Colonic mucosa (tissue), 4 donors: ENCODE results near the gene NDOR1. TPM values are rescaled to one million over a fixed set of nuclear protein-coding genes. Genes with fewer than 3 reads are reported as not detected.

Experiments
- DNase-seq: peaks from one replicate; pipeline ENCODE4 v3.0.0-alpha.2; 2020
- H3K27ac ChIP-seq: fragments of 200-600 bp; one replicate; pipeline ENCODE4 v1.8.0; 2021
- H3K27me3 ChIP-seq: fragments of 200-600 bp; one replicate; pipeline ENCODE4 v1.8.0; 2021
- H3K36me3 ChIP-seq: fragments of 200-600 bp; one replicate; pipeline ENCODE4 v1.8.0; 2021
- H3K4me1 ChIP-seq: fragments of 200-600 bp; one replicate; pipeline ENCODE4 v1.8.0; 2021; ENCODE audit warnings: mild to moderate bottlenecking
- H3K4me3 ChIP-seq: fragments of 200-600 bp; one replicate; pipeline ENCODE4 v1.8.0; 2021
- H3K9ac ChIP-seq, 2 donors: one replicate each; pipeline ENCODE4 v1.7.0; 2013; ENCODE audit warnings: control low read depth in 2 of 2, low read depth in 2 of 2, low read length in 2 of 2
- H3K9me3 ChIP-seq: fragments of 200-600 bp; one replicate; pipeline ENCODE4 v1.8.0; 2021
- CTCF ChIP-seq: fragments of 200-600 bp; IDR thresholded peaks from one replicate; pipeline ENCODE4 v1.8.0; 2022; ENCODE audit warnings: antibody characterized with exemption, mild to moderate bottlenecking
- intact Hi-C: fragments of 100-400 bp; cut with DNase I; formaldehyde crosslinking; loops from one replicate; pipeline ENCODE4 v1.14.1; 2022
- total RNA-seq, 2 donors: library from RNA; stranded (reverse); fragmentation: NEBNext Ultra II Directional in 1 of 2; extraction: Animal tissue kit (Norgen Biotek cat#: 25700) in 1 of 2; gene quantifications; one replicate each; pipeline ENCODE4 v1.2.1, GENCODE V29; 2021
- donor health status: healthy.
- donor health status: DM: no; HTN: no; CAD: no.
- donor health status: DM: no; HTN: no; CAD: no.

Gene NDOR1
- total RNA-seq, 2 donors from 2014 or later, result 11.7 to 36.9 TPM

GRCh38 chr9:137162505-137163364 lies 42.8 kb upstream of the NDOR1 start:
- Histone ChIP-seq H3K4me1 (peaks cover 20% of the 10 kb centered on the region), H3K27me3 (peaks cover 82% of the 10 kb centered on the region), H3K4me3 (no peak overlapping the region), H3K27ac (no peak overlapping the region), H3K36me3 (no peaks in the 10 kb centered on the region), H3K9ac (peak overlapping the region in 1 of 2 donors; percentile 12), H3K9me3 (no peaks in the 10 kb centered on the region)
- DNase-seq, result peak; percentile 63
- no peak for TF ChIP-seq CTCF
- intact Hi-C loops, result no loop called here

GRCh38 chr9:137163365-137163715 lies 42.2 kb upstream of the NDOR1 start:
- no peaks in the 10 kb centered on the region for H3K36me3 ChIP-seq
- H3K9me3 ChIP-seq, result no peaks in the 10 kb centered on the region
- DNase-seq, result no peak
- intact Hi-C loops, result no loop called here
- no peak for TF ChIP-seq CTCF
- no peak overlapping the region for H3K4me3 ChIP-seq
- peaks cover 86% of the 10 kb centered on the region for H3K27me3 ChIP-seq
- H3K4me1 ChIP-seq, result peaks cover 26% of the 10 kb centered on the region
- no peak overlapping the region for H3K27ac ChIP-seq
- H3K9ac ChIP-seq, result peak overlapping the region in 1 of 2 donors; percentile 12

- Histone ChIP-seq H3K27me3 (peaks cover 89% of the 10 kb centered on the region), H3K9ac (no peak overlapping the region), H3K4me3 (no peak overlapping the region), H3K4me1 (peaks cover 27% of the 10 kb centered on the region), H3K9me3 (no peaks in the 10 kb centered on the region), H3K27ac (no peak overlapping the region), H3K36me3 (no peaks in the 10 kb centered on the region)
- intact Hi-C loops, result no loop called here
- DNase-seq, result no peak
- no peak for TF ChIP-seq CTCF
Observed at GRCh38 chr9:137163805-137164204, 41.7 kb upstream of the NDOR1 start.

GRCh38 chr9:137164370-137165249 lies 40.9 kb upstream of the NDOR1 start:
- Histone ChIP-seq H3K27me3 (peaks cover 89% of the 10 kb centered on the region), H3K9me3 (no peaks in the 10 kb centered on the region), H3K36me3 (no peaks in the 10 kb centered on the region), H3K4me1 (peaks cover 27% of the 10 kb centered on the region), H3K4me3 (no peak overlapping the region), H3K27ac (no peak overlapping the region), H3K9ac (no peak overlapping the region)
- TF ChIP-seq CTCF, result no peak
- intact Hi-C loops, result no loop called here
- DNase-seq, result no peak

GRCh38 chr9:137165250-137165836 lies 40.2 kb upstream of the NDOR1 start:
- H3K27me3 ChIP-seq, result peaks cover 89% of the 10 kb centered on the region
- no peaks in the 10 kb centered on the region for H3K9me3 ChIP-seq
- DNase-seq, result no peak
- H3K4me1 ChIP-seq, result peaks cover 34% of the 10 kb centered on the region
- no peak overlapping the region for H3K9ac ChIP-seq
- no peaks in the 10 kb centered on the region for H3K36me3 ChIP-seq
- no peak for TF ChIP-seq CTCF
- intact Hi-C loops, result no loop called here
- H3K27ac ChIP-seq, result no peak overlapping the region
- H3K4me3 ChIP-seq, result no peak overlapping the region
